Activated T-cell treated with anti-CD3 and anti-CD28 coated beads for 1 hour (primary cell): ENCODE measurements around the gene PCLO.
"Not testable (repeated sequence)": the region's sequence is repeated elsewhere in the genome, so short reads cannot be mapped to it uniquely, and the experiment has no call there.

Source experiments
- DNase-seq: peaks from one replicate; pipeline ENCODE4 v3.0.0-alpha.2; 2020; ENCODE audit warnings: low read depth

The PCLO gene

DNA sequence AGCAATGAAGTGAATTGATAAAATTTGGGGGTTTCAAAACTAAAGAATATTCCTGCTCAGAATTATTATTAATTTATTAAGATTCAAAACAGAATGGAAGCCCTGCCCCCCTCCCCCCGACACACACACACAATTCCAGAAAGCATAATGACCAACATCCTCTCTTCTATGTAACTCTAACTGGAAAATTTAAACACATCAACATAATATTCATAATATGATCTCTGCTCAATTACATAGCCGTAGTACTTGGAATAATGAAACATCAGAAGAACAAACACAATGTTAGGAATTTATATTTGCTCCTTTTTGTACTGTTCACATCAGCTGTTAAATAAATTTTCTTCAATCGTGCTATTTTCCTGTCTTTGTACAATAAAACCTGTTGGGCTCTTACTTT, 20.8 kb downstream of the PCLO start:
- no peak for DNase-seq

DNA sequence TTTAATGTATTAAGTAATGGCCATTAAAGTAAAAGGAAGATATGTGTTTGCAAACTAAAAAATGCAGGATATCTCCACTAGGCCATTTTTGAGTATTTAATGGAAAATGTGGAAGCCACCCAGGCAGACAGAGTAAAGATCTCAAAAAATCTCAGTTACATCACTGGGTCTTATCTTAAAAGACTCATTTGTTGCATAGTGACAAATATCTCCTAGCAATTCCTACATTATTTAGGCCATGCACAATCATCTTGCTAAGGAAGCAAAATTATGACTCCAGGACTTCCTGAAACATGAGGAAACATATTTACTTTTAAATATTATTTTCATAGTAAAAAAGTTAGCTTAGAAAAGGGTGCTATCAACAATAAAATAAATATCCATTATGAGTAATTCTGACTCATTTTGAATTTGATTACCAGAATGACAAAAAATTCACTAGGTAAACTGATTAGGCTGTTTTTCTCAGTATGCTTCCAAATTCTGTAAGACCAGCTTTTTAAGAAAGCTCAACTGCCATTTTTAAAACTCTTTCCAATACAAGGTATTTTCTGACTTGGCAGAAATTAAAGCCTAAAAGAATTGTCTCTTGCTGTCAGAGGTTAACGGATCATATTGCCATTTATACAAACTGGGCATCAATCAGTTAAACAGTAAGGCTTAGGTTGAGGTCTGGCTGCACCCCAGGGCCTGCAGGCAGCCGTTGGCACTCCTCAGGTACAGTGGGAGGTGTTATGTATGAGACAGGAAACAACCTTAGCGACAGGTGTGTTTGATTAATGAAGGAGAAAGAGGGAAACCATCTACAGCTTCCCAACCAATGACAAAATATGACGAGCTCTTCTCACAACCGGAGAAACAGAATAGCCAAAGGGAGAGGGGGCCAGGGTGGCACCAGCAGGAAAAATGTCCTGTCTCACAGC, 31.8 kb downstream of the PCLO start:
- no peak for DNase-seq

DNA sequence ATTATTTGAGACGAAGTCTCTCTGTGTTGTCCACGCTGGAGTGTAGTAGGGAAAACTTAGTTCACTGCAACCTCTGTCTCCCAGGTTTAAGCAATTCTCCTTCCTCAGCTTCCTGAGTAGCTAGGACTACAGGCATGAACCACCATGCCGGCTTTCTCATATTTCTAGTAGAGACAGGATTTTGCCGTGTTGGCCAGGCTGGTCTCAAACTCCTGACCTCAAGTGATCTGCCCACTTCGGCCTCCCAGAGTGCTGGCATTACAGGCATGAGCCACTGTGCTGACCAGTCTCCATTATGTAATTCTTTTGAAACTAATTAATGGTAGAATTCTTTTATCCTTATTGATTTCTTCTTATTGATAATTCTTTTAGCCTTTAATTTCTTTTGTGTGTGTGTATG, 32.5 kb downstream of the PCLO start:
- no peak for DNase-seq

DNA sequence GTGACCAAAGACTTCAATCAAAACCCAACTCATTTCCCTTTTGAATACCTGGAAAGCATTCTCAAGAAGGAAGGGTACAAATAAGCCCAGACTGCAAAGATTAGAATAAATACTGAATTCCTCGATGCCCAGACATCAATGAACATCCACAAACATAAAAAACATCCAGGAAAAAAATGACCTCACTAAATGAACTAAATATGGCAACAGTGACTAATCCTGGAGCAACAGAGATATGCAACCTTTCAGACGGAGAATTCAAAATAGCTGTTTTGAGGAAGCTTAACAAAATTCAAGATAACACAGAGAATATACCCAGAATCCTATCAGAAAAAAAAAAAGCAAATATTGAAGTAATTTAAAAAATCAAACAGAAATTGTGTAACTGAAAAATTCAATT, 43.2 kb downstream of the PCLO start:
- DNase-seq = no peak

DNA sequence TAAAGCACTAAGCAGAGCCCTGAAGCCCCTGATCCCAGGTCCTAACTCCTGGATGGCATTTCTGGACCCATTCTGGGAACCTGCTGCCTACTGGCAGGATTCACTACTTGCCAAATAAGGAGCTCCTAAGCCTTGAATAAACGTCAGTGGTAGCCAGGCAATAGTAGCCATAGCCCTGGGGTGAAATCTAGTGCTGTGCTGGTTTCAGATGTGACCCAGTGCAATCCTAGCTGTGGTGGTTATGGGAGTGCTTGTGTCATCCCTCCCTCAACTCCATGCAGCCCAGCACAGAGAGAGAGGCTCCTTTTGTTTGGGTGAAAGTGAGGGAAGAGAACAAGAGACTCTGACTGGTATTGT, 43.7 kb downstream of the PCLO start:
- no peak for DNase-seq

DNA sequence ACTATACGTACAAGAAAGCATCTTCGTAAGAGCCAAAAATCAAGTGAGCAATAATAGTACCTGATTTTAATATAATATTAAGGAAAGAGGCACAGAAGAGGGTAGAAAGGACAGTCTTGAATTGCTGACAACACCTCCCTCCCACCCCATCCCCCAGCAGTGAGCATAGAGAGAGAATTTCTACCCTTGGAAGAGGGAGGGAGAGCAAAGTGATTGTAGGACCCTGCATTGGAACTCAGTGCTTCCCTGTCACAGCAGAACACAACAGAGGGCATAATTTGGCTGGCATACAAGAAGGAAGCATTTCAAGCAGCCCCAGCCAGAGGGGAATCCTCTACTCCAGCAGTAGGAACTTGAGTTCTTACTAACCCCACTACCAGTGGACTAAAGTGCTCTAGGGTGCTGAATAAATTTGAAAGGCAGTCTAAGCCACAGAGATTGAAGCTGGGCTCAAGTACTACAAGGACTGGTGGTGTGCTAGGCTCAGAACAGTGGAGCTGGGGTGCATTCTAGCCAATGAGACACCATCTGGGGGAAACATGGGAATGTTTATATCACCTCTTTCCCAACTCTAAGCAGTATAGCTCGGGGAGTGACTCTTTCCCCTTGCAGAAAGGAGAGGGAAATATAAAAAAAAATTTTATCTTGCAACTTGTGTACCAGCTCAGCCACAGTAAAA, 44.2 kb downstream of the PCLO start:
- DNase-seq = no peak

DNA sequence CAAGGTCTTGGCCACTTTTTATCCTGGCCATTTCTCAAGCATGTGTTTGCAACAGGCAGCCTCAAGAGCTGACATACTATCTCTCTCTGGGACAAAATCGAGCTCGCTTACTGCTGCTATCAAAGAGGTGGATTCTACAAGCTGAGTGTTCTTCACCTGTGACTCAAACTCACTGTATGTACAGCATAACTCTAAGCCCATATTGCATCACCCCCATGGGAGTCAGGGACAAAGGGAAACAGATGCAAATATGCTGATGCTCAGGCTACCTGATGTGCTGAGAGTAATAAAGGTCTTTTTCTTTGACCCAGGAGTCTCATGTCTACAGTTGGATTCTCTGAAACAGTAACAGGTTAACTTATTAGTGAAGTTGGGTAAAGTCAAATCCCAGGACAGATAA, 45.2 kb downstream of the PCLO start:
- DNase-seq = no peak

DNA sequence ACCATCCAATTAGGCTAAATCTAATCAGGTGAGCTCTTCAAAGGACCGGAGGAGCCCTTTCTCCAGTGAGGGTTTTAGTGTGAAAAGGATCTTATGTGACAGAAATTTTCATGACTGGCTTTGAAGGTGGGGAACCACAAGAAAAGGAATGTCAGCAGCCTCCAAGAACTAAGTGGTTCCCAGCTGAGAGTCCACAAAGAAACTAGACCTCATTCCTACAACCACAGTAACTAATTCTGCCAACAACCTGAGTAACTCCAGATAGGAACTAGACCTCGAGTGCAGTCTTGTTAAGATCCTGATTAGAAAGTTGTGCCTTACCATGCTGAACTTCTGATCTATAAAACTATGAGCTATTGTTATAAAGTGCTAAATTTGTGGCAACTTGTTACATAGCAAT, 51.3 kb downstream of the PCLO start:
- DNase-seq = no peak

DNA sequence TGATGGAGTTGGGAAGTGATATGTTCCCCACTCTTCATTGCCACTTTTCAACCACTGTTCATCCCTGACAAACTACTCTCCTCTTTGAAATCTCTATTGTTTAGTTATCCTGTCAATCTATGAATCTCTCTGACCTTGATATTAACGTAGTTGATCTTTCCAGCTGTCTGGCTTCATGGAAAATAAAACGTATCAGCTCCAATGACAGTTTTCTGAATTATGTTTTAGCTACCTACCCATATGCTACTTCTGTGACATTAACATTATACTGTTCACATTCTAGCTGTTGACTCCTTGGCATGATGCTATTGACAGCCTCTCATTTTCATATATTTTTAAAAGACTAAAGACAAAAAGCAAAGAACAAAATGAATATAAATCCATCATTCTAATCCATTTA, 53.3 kb downstream of the PCLO start:
- no peak for DNase-seq

DNA sequence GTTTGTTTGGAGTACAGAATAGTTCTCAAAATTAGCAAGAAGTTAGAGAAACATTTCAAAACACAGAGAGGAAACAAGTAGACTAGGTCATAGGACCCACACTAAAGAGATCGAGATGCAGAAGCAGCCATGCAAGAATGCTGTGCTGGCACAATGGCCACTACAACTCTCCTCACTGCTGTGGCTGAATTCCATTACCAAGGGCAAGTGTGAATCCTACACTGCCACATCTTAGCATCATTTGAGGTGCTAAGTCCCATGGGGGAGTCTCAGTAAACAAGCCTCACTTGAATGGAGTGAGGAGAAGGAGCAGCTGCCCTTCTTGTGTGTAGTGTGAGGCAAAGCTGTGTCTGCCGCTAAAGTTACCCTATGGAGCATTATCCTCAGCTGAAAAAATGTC, 56.7 kb downstream of the PCLO start:
- no peak for DNase-seq

DNA sequence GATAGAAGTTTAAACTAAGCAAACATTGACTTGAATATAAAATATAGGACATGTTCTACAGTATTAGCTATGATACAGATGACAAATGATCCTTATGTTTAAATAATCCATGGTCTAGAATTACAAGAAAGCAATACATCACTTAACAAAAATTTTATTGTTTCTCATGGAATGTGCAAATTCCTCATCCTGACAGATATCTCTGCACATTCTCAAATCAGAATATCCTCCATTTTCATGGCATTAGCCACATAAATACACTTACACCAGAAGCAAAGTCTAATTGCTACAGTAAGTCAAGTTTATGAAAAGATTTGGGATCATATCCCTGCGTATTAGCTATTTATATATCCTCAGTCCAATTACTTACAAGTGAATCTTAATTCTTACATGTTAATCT, 57.6 kb downstream of the PCLO start:
- DNase-seq = no peak

DNA sequence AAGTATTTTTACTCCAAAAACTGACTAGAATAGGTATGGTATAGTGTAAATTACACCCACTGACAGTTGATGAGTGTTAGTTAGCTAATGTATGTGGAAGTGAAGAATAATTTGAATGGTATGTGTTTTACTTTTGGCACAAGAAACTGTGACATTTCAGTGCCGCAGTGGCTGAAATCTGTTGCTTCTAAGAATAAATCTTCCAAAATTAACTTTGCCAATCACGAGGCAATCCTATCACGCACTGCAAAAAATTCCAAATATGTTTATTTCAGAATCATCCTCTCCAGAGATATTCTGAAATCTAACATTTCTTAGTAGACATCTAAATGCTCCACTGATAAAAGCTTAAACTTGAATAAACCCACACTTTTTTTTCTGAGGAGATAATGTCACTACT, 61.2 kb downstream of the PCLO start:
- DNase-seq = no peak

DNA sequence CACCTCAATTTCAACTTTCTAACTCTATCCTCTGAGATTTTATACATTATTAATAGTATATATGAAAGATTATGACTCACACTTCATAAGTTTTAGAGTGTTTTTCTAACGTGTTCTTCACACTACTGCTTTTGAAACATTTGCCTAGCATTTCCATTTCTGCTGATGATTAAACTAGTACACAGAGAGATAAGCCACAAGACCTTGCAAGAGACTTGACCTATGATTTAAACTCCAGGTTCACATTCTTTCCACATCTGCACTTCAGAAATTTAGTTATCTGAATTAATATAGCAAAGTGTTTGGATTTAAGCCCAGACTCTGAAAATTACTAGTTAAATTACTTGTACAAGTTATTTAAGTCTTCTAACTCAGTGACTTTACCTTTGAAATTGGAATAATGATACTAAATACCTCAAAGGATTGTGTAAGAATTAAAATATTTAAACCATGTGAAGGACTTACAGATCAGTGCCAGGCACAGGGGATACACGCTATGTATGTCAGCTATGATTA, 66.6 kb downstream of the PCLO start:
- DNase-seq = no peak

DNA sequence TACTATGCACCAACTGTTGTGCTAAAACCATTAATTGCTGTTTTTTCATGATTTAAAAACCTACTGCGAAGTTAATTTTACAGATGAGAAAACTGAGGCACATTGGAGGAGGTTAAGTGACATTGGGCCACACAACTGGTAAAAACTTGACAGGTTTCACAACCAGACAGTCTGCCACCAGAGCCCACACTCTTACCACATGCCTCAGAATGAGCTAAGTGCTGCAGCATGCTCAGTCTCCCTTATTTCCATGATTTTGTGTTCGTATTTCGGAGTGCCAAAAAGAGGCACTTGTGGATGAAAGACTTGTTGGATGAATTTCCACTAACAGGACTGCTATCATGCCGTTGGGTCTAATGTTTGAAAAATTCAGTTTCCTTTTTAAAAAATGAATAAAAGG, 77.4 kb downstream of the PCLO start:
- no peak for DNase-seq

DNA sequence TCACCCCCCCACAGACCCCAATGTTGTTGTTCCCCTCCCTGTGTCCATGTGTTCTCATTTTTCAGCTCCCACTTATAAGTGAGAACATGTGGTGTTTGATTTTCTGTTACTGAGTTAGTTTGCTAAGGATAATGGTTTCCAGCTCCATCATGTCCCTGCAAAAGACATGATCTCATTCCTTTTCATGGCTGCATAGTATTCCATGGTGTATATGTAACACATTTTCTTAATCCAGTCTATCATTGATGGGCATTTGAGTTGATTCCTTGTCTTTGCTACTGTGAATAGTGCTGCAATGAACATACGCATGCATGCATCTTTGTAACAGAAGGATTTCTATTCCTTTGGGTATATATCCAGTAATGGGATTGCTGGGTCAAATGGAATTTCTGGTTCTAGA, 82.8 kb downstream of the PCLO start:
- not testable (repeated sequence) for DNase-seq

DNA sequence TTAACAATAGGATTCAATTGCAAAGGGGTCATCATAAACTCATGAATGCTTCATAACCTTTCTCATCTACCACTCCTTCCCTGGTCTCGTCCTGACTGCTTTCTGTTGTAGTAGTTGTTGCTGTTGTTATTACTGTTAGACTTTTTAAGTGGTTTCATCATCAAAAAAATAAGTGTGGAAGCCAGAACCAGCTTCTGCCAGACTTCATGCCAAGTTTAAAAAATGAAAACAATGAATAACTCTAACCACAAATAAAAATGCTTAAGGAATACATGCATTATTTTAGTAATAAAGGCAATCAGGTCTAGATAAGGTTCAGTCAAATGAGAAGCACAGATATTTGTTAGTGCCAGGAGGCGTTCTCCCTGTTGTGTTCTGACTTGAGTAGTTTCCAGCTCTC, 85.4 kb downstream of the PCLO start:
- no peak for DNase-seq

DNA sequence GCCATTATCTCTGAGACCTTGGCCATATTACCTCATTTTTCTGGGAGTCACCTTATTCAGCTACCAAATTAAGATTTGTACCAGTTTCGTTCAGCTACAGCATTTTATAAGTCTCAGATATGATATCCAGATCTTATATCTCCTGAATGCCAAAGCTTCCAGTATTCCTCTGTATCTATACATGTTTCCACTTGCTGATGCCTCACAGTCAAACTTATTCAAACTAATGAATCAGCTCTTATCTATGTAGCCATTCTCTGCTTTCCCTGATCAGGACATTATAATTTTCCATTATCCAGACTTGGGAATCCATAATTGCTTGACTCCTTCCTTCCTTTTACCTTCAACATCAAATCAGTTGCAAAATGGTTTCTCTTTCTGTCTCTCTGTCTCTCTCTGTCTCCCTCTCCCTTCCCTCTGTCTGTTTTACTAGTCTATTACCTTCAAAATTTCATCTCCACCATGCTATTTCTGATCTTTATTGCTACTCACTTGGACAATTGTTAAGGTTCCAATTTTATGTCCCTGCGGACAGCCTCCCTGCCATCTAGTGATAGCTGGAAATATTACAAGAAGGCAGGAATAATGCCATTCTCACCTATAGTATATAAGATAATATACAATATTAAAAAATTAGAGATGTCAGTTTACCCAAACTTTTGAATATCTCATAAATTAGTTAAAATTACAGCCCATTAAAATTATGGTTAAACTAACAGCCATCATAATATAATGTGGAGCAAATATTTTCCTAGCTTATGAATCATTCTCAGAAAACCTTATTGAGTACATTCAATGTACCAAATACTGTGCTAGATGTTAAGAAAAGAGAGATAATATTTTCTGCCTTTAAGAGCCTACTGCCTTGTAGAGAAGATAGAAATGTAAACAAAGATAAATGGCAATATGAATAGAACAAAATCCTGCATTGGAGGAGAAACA, 89.8 kb downstream of the PCLO start:
- no peak for DNase-seq

DNA sequence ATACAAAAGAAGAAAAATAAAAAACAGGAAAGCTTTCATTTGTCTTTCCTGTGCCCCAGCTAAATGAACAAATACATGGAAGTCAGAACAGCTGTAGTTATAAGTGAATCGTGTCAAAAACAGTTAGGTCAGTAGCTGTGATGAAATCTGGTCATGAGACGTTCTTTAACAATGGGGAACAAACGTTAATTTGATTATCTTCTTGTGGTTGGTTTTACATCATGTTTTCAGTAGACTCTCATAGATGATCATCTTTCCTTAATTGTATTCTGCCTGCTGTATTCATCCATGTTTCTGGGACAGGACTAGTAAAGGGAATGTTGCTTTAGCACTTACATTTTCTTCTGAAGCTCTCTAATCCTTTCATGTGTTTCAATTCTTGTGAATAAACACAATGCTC, 97.0 kb downstream of the PCLO start:
- no peak for DNase-seq

DNA sequence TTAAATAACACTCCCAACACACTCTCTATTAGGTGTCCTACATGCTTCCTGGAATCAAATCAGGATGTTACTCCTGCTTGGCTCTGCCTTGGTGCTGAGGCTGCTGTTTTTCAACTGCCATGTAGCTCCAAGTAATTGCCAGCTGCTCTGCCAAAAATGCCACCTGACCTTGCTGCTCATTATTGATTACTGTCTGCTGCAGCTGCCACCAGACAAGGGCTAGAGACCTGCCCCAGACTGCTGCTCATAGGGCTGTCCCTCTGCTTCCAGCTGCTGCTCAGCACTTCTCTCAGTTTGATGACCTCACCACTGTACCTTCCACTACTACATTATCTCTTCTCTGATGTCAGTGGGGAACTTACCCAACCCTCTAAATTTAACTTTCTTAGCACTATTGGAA, 102.5 kb downstream of the PCLO start:
- no peak for DNase-seq

DNA sequence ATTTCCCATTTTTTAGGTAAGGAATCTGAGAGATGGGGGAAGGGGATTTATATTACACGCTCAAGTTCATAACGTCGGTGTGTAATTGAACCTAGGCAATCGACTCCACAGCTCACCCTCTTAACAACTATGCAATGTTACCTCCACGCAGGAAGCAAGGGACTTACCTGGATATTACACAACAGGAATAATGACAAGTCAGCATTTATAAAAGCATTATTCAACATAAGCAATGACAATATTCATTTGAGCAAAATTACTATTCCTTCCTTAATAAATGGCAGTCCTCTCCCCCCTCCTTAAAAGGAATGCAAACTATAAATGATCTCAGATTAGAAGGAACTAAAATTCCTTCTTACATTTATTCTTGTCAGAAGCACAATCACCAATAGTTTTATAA, 104.0 kb downstream of the PCLO start:
- DNase-seq = no peak

DNA sequence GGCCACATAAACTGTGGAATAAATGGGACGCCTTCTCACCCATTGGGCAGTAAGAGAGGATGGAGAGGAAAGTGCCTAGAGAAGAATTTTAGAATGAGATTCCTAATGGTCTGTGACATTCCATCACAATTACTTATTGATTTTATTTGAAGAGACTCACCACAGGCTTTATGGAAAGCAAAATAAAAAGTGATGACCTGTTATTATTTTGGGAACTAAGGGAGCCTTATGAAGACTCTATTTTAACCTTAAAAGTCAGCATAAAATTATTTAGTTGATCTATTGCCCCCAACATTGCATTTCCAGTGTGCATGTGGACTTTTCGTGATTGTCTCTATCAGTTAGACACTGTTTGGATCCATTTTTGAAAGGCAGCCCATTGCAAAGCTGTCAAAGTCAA, 107.5 kb downstream of the PCLO start:
- DNase-seq = no peak

DNA sequence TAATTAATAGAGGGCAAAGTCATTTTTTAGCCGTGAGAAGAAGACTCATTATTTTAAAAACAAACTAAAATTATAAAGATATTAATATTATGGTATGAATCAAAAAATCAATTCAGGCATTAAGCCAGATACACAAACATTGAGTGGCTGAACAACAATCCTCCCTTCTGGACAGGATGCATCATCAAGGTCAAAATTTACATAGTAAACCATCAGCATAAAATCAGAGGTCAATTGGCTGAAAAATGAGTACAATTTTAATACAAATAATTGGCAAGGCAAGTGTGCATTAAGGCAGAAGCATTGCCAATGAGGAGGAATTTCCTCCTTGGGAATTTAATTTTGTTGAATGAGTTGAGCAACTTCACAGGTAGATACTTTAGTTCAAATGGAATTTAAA, 108.2 kb downstream of the PCLO start:
- DNase-seq = no peak
